ENCODE measurements around the gene IRS2. TPM values are rescaled to one million over a fixed set of nuclear protein-coding genes. Genes with fewer than 3 reads are reported as not detected.

IRS2 gene
- total and polyA plus RNA-seq, 2 donors (not counting 3 experiments of a cell fraction or from before 2014, with no cell fraction given), result 1.6 to 4.4 TPM

- POLR2A ChIA-PET, result no interaction called here
- DNase-seq (ENCODE audit: low read depth, low spot score), result no peak
- no peak overlapping the region for H3K27ac ChIP-seq (ENCODE audit: insufficient read depth, low read depth, low read length)
- H3K9me3 ChIP-seq (replicated peaks; ENCODE audit: control insufficient read depth, insufficient read depth, low read length), result no peaks in the 10 kb centered on the region
- CTCF ChIA-PET, result no interaction called here
- H4K20me1 ChIP-seq (replicated peaks; ENCODE audit: control insufficient read depth, extremely low read depth, insufficient read depth, low read length), result no peaks in the 10 kb centered on the region
- no peak overlapping the region for H3K4me2 ChIP-seq (ENCODE audit: insufficient read depth, low read length)
- intact Hi-C loops (cut with micrococcal nuclease) (no loop called here), dilution Hi-C loops (cut with MboI; ENCODE audit: extremely low pct_ligation_motif_present, low sequenced_read_pairs) (no loop called here)
- no TSS peak for BruUV-seq (replicated peaks)
- H3K36me3 ChIP-seq (ENCODE audit: control insufficient read depth in 2 of 2, extremely low read depth in 1 of 2, insufficient read depth in 2 of 2, low read length in 2 of 2), result no peaks in the 10 kb centered on the region
- H3K9me1 ChIP-seq (replicated peaks; ENCODE audit: control insufficient read depth, extremely low read depth, insufficient read depth, low read length), result no peaks in the 10 kb centered on the region
- H3K4me3 ChIP-seq (replicated peaks in 1 of 3; ENCODE audit: insufficient read depth in 1 of 3, low read depth in 1 of 3, low read length in 3 of 3), result no peak overlapping the region
- TF ChIP-seq POLR2AphosphoS5 (IDR thresholded peaks at IDR 0.05; ENCODE audit: insufficient read depth, low read depth, low read length), result no peak
- FAIRE-seq, result no peak
- no peaks in the 10 kb centered on the region for H3K4me1 ChIP-seq (ENCODE audit: control insufficient read depth, extremely low read depth, insufficient read depth, low read length)
- H3K79me2 ChIP-seq (ENCODE audit: control insufficient read depth, insufficient read depth, low read length), result no peaks in the 10 kb centered on the region
- H3K9ac ChIP-seq (replicated peaks; ENCODE audit: extremely low read depth, insufficient read depth, low read length), result no peak overlapping the region
- peaks cover 0 to 7% of the 10 kb centered on the region in 2 experiments for H3K27me3 ChIP-seq (ENCODE audit: control insufficient read depth in 2 of 2, insufficient read depth in 2 of 2, low read length in 2 of 2)
- no peak overlapping the region for H2AFZ ChIP-seq (ENCODE audit: low read depth, low read length)
Measured at GRCh38 chr13:109715902-109716301, 70.5 kb downstream of the IRS2 start.

GRCh38 chr13:109713681-109714080 is 72.7 kb downstream of the IRS2 start:
- CTCF ChIA-PET, result interaction anchor here (0.8 kb wide), 1 partner anchor 30 kb away, joined by 3 read pairs; no protein-coding TSS in a partner anchor

More at GRCh38 chr13:109713681-109714080, 72.7 kb downstream of the IRS2 start:
- TF ChIP-seq POLR2AphosphoS5 (IDR thresholded peaks at IDR 0.05; ENCODE audit: insufficient read depth, low read depth, low read length) (no peak), GATA2 (IDR thresholded peaks at IDR 0.05; ENCODE audit: insufficient read depth, insufficient read length, low read depth, low read length) (no peak), JUN (IDR thresholded peaks at IDR 0.05; ENCODE audit: borderline replicate concordance, insufficient read depth, insufficient read length, low read depth) (no peak)
- Histone ChIP-seq H3K4me3 (replicated peaks in 1 of 3; ENCODE audit: insufficient read depth in 1 of 3, low read depth in 1 of 3, low read length in 3 of 3) (no peak overlapping the region), H3K27me3 (ENCODE audit: control insufficient read depth in 2 of 2, insufficient read depth in 2 of 2, low read length in 2 of 2) (peaks cover 0 to 5% of the 10 kb centered on the region in 2 experiments), H3K9me3 (replicated peaks; ENCODE audit: control insufficient read depth, insufficient read depth, low read length) (no peaks in the 10 kb centered on the region), H3K4me1 (ENCODE audit: control insufficient read depth, extremely low read depth, insufficient read depth, low read length) (no peaks in the 10 kb centered on the region), H3K9me1 (replicated peaks; ENCODE audit: control insufficient read depth, extremely low read depth, insufficient read depth, low read length) (no peaks in the 10 kb centered on the region), H4K20me1 (replicated peaks; ENCODE audit: control insufficient read depth, extremely low read depth, insufficient read depth, low read length) (no peaks in the 10 kb centered on the region), H3K4me2 (ENCODE audit: insufficient read depth, low read length) (no peak overlapping the region), H3K36me3 (ENCODE audit: control insufficient read depth in 2 of 2, extremely low read depth in 1 of 2, insufficient read depth in 2 of 2, low read length in 2 of 2) (no peaks in the 10 kb centered on the region), H3K79me2 (ENCODE audit: control insufficient read depth, insufficient read depth, low read length) (no peaks in the 10 kb centered on the region), H3K27ac (ENCODE audit: insufficient read depth, low read depth, low read length) (no peak overlapping the region), H2AFZ (ENCODE audit: low read depth, low read length) (no peak overlapping the region), H3K9ac (replicated peaks; ENCODE audit: extremely low read depth, insufficient read depth, low read length) (no peak overlapping the region)
- FAIRE-seq, result no peak
- DNase-seq (ENCODE audit: low read depth, low spot score), result no peak
- POLR2A ChIA-PET, result no interaction called here
- dilution Hi-C loops (cut with MboI; ENCODE audit: extremely low pct_ligation_motif_present, low sequenced_read_pairs) (no loop called here), intact Hi-C loops (cut with micrococcal nuclease) (no loop called here)
- BruUV-seq (replicated peaks), result no TSS peak
